GM12873 (cell line): ENCODE measurements around the gene CTNND2.

Experiments
- TF ChIP-seq, protein P1 (sequence below): IDR thresholded peaks from 2 replicates; pipeline ENCODE4 v1.5.1; 2012; ENCODE audit warnings: low read depth, mild to moderate bottlenecking, moderate library complexity, low read length, control low read depth; ENCODE audit not compliant: insufficient read depth; ENCODE audit errors: missing control alignments

The CTNND2 gene

GRCh38 chr5:10969684-10970180, 934.5 kb downstream of the CTNND2 start:
- TF ChIP-seq, protein P1, sequence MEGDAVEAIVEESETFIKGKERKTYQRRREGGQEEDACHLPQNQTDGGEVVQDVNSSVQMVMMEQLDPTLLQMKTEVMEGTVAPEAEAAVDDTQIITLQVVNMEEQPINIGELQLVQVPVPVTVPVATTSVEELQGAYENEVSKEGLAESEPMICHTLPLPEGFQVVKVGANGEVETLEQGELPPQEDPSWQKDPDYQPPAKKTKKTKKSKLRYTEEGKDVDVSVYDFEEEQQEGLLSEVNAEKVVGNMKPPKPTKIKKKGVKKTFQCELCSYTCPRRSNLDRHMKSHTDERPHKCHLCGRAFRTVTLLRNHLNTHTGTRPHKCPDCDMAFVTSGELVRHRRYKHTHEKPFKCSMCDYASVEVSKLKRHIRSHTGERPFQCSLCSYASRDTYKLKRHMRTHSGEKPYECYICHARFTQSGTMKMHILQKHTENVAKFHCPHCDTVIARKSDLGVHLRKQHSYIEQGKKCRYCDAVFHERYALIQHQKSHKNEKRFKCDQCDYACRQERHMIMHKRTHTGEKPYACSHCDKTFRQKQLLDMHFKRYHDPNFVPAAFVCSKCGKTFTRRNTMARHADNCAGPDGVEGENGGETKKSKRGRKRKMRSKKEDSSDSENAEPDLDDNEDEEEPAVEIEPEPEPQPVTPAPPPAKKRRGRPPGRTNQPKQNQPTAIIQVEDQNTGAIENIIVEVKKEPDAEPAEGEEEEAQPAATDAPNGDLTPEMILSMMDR = no peak

- TF ChIP-seq, protein P1 = no peak
Observed at GRCh38 chr5:10964806-10965205, 939.4 kb downstream of the CTNND2 start.

DNA sequence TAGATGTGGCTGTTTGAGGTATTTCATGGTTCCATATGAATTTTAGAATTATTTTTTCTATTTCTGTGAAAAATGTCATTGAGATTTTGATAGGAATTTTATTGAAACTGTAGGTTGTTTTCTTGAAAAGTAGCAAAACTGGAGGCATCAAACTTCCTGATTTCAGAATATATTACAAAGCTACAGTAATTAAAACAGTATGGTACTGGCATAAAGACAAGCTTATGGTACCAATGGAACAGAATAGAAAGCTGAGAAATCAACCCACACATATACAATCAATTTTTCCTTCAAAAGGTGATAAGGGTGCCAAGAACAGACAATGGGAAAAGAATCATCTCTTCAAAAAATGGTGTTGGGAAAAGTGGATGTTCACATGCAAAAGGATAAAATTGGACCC, 945.5 kb downstream of the CTNND2 start:
- TF ChIP-seq, protein P1 = no peak

GRCh38 chr5:10949856-10950630, 954.2 kb downstream of the CTNND2 start:
- TF ChIP-seq, protein P1 = no peak

DNA sequence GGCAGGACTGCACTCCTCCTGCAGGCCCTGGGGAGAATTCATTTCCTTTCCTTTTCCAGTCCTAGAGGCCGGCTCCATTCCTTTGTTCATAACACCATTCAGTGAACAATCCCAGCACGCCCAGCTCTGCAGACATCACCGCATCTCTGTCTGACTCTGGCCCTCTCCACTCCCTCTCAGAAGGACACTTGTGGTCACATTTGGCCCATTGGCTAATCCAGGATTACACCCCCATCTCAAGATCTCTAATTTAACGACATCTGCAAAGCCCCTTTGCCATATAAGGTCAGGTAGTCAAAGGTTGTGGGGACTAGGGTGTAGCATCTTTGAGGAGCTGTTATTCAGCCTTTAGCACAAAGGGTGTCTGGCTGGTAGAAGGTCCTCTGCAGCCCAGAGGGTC, 958.2 kb downstream of the CTNND2 start:
- TF ChIP-seq, protein P1 = no peak

GRCh38 chr5:10941900-10942299, 962.3 kb downstream of the CTNND2 start:
- TF ChIP-seq, protein P1 = no peak

GRCh38 chr5:10936081-10936855, 968.0 kb downstream of the CTNND2 start:
- TF ChIP-seq, protein P1 = no peak
